SK-N-SH treated with all-trans-retinoic acid at 6 μM for 48 hours (cell line): ENCODE results near the gene ZBTB42.

ENCODE experiments used
- CREB5 ChIP-seq: fragments of 250-450 bp; sonication (Bioruptor Pico); IDR thresholded peaks from 2 replicates; pipeline ENCODE4 v1.5.1; 2020; ENCODE audit warnings: low read depth, mild to moderate bottlenecking, moderate library complexity
- CSDC2 ChIP-seq: fragments of 250-450 bp; sonication (Bioruptor Pico); IDR thresholded peaks from 2 replicates; pipeline ENCODE4 v1.5.0; 2020; ENCODE audit warnings: mild to moderate bottlenecking, moderate library complexity
- GLIS3 ChIP-seq: fragments of 250-450 bp; sonication (Bioruptor Pico); IDR thresholded peaks from 2 replicates; pipeline ENCODE4 v1.5.0; 2020; ENCODE audit warnings: mild to moderate bottlenecking, moderate library complexity
- OSR1 ChIP-seq: fragments of 250-450 bp; sonication (Bioruptor Pico); IDR thresholded peaks from 2 replicates; pipeline ENCODE4 v1.8.0; 2022; ENCODE audit warnings: moderate library complexity, mild to moderate bottlenecking, inconsistent platforms
- PATZ1 ChIP-seq: fragments of 250-450 bp; sonication (Bioruptor Pico); IDR thresholded peaks from 2 replicates; pipeline ENCODE4 v1.8.0; 2020; ENCODE audit warnings: mild to moderate bottlenecking, moderate library complexity, borderline replicate concordance
- RARB ChIP-seq: fragments of 250-450 bp; sonication (Bioruptor Pico); IDR thresholded peaks from 2 replicates; pipeline ENCODE4 v1.8.0; 2021; ENCODE audit warnings: mild to moderate bottlenecking, moderate library complexity
- SNAI2 ChIP-seq: fragments of 250-450 bp; sonication (Bioruptor Pico); IDR thresholded peaks from 2 replicates; pipeline ENCODE4 v1.5.0; 2020; ENCODE audit warnings: mild to moderate bottlenecking, moderate library complexity
- TCF4 ChIP-seq: fragments of 250-450 bp; sonication (Bioruptor Pico); IDR thresholded peaks from 2 replicates; pipeline ENCODE4 v1.8.0; 2021; ENCODE audit warnings: mild to moderate bottlenecking, moderate library complexity, borderline replicate concordance
- TOX ChIP-seq: fragments of 250-450 bp; sonication (Bioruptor Pico); IDR thresholded peaks from 2 replicates; pipeline ENCODE4 v1.8.0; 2021; ENCODE audit warnings: mild to moderate bottlenecking, moderate library complexity, borderline replicate concordance
- ZC3H10 ChIP-seq: fragments of 250-450 bp; sonication (Bioruptor Pico); IDR thresholded peaks from 2 replicates; pipeline ENCODE4 v1.5.1; 2021; ENCODE audit warnings: mild to moderate bottlenecking, moderate library complexity
- ZFP30 ChIP-seq: fragments of 450-650 bp; formaldehyde crosslinking; IDR thresholded peaks from 2 replicates; pipeline ENCODE4 v1.5.0; 2022; ENCODE audit warnings: mild to moderate bottlenecking, moderate library complexity
- ZNF565 ChIP-seq: fragments of 450-650 bp; formaldehyde crosslinking; conservative IDR thresholded peaks from 2 replicates; pipeline ENCODE4 v1.5.0; 2020; ENCODE audit warnings: low read depth, mild to moderate bottlenecking, moderate library complexity
- ZNF70 ChIP-seq: fragments of 450-650 bp; formaldehyde crosslinking; IDR thresholded peaks from 2 replicates; pipeline ENCODE4 v1.5.0; 2020; ENCODE audit warnings: mild to moderate bottlenecking, moderate library complexity
- ZNF8 ChIP-seq: fragments of 450-650 bp; formaldehyde crosslinking; IDR thresholded peaks from 2 replicates; pipeline ENCODE4 v1.5.0; 2020; ENCODE audit warnings: mild to moderate bottlenecking, moderate library complexity

GRCh38 chr14:104767634-104767918, 33.3 kb upstream of the ZBTB42 start:
- no peak for TF ChIP-seq GLIS3 (CRISPR knock-in tag)
- TF ChIP-seq ZNF565 (CRISPR knock-in tag): no peak
- no peak for TF ChIP-seq PATZ1 (CRISPR knock-in tag)
- no peak for TF ChIP-seq RARB
- TF ChIP-seq TOX (CRISPR knock-in tag): no peak
- no peak for TF ChIP-seq ZFP30 (CRISPR knock-in tag)
- TF ChIP-seq ZC3H10 (CRISPR knock-in tag): no peak
- no peak for TF ChIP-seq ZNF70 (CRISPR knock-in tag)
- TF ChIP-seq OSR1 (CRISPR knock-in tag): no peak
- TF ChIP-seq TCF4 (CRISPR knock-in tag): no peak
- TF ChIP-seq CSDC2 (CRISPR knock-in tag): no peak
- TF ChIP-seq SNAI2 (CRISPR knock-in tag): no peak
- no peak for TF ChIP-seq ZNF8 (CRISPR knock-in tag)
- TF ChIP-seq CREB5: no peak
